Mammary epithelial cell (primary cell): Measurements from ENCODE around the gene TEX12.

Experiments
- CTCF ChIP-seq, 2 donors: IDR thresholded peaks in 1 of 2; conservative IDR thresholded peaks in 1 of 2; 2 replicates each; pipeline ENCODE4 v1.5.1; 2011 to 2012; ENCODE audit warnings: inconsistent platforms in 2 of 2, low read length in 2 of 2, mild to moderate bottlenecking in 2 of 2, control low read depth in 1 of 2, low read depth in 1 of 2; ENCODE audit not compliant: insufficient read depth in 1 of 2; ENCODE audit errors: extremely low read depth in 1 of 2
- EZH2 ChIP-seq: IDR thresholded peaks from 2 replicates; pipeline ENCODE4 v1.6.1; 2012; ENCODE audit warnings: low read length, inconsistent platforms, borderline replicate concordance

GRCh38 chr11:112128483-112129121 is 38.6 kb upstream of the TEX12 start:
- no peak for TF ChIP-seq CTCF (conservative IDR thresholded peaks at IDR 0.05 in 1 of 2, IDR thresholded peaks at IDR 0.05 in 1 of 2; ENCODE audit: extremely low read depth in 1 of 2, insufficient read depth in 1 of 2, low read depth in 1 of 2, low read length in 2 of 2)
- TF ChIP-seq EZH2 = no peak
